Activated CD4-positive, alpha-beta T cell treated with anti-CD3 and anti-CD28 coated beads, Interleukin-2, amount 50 U/mL, for 16 hours (primary cell): ENCODE data around the gene CCIN.
A peak's percentile ranks its signal among the peaks of the same experiment; 100 is the strongest.

Experiments used
- DNase-seq: peaks from one replicate; pipeline ENCODE4 v3.0.0-alpha.2; 2020

The CCIN gene

GRCh38 chr9:36192196-36192595 lies 23.0 kb downstream of the CCIN start:
- no peak for DNase-seq

- no peak for DNase-seq
These were observed 23.8 kb downstream of the CCIN start for GRCh38 chr9:36193023-36193422.

- DNase-seq: no peak
These were observed 25.3 kb downstream of the CCIN start for GRCh38 chr9:36194326-36195000.

- no peak for DNase-seq
These were observed 35.8 kb downstream of the CCIN start for GRCh38 chr9:36204906-36205547.

- no peak for DNase-seq
These were observed 37.8 kb downstream of the CCIN start for GRCh38 chr9:36207016-36207415.

GRCh38 chr9:36207546-36208012 lies 38.4 kb downstream of the CCIN start:
- peak; percentile 53 for DNase-seq

GRCh38 chr9:36208521-36209253 lies 39.5 kb downstream of the CCIN start:
- no peak for DNase-seq

- DNase-seq: no peak
These were observed 41.5 kb downstream of the CCIN start for GRCh38 chr9:36210722-36211121.

GRCh38 chr9:36211510-36211909 lies 42.3 kb downstream of the CCIN start:
- no peak for DNase-seq

GRCh38 chr9:36213387-36213786 lies 44.2 kb downstream of the CCIN start:
- DNase-seq: no peak

- no peak for DNase-seq
These were observed 44.8 kb downstream of the CCIN start for GRCh38 chr9:36213989-36214388.

GRCh38 chr9:36214571-36214970 lies 45.4 kb downstream of the CCIN start:
- no peak for DNase-seq

- no peak for DNase-seq
These were observed 48.2 kb downstream of the CCIN start for GRCh38 chr9:36217256-36217968.

- no peak for DNase-seq
These were observed 48.8 kb downstream of the CCIN start for GRCh38 chr9:36218011-36218410.

GRCh38 chr9:36218411-36218901 lies 49.3 kb downstream of the CCIN start:
- peak; percentile 63 for DNase-seq
